NCI-H1417 (cell line): ENCODE results near the gene KIAA1549.
"Not testable (repeated sequence)": the region's sequence is repeated elsewhere in the genome, so short reads cannot be mapped to it uniquely, and the experiment has no call there.

Experiments used
- DNase-seq, 3 experiments: peaks; one replicate each; lab custom pipeline; 2025; lab: John Stamatoyannopoulos, UW

KIAA1549 gene

GRCh38 chr7:138944592-138944991 is 36.6 kb downstream of the KIAA1549 start:
- no peak for DNase-seq

GRCh38 chr7:138943061-138943460 is 38.1 kb downstream of the KIAA1549 start:
- DNase-seq, result no peak

GRCh38 chr7:138941545-138941944 is 39.6 kb downstream of the KIAA1549 start:
- peak; percentile 8 to 48 (median 10) for DNase-seq

- not testable (repeated sequence) for DNase-seq
These were observed 40.6 kb downstream of the KIAA1549 start for GRCh38 chr7:138940602-138941001.

- DNase-seq, result no peak
These were observed 43.7 kb downstream of the KIAA1549 start for GRCh38 chr7:138937484-138937883.

- peak in 2 of 3 experiments; percentile 40 to 52 for DNase-seq
These were observed 45.7 kb downstream of the KIAA1549 start for GRCh38 chr7:138935465-138936011.

GRCh38 chr7:138934861-138935260 is 46.3 kb downstream of the KIAA1549 start:
- DNase-seq, result no peak

GRCh38 chr7:138934367-138934766 is 46.8 kb downstream of the KIAA1549 start:
- DNase-seq, result no peak

- DNase-seq, result no peak
These were observed 48.3 kb downstream of the KIAA1549 start for GRCh38 chr7:138932870-138933269.

GRCh38 chr7:138932427-138932826 is 48.8 kb downstream of the KIAA1549 start:
- peak in 1 of 3 experiments; percentile 12 for DNase-seq

- no peak for DNase-seq
These were observed 51.2 kb downstream of the KIAA1549 start for GRCh38 chr7:138929969-138930368.

GRCh38 chr7:138926241-138926612 is 55.0 kb downstream of the KIAA1549 start:
- DNase-seq, result no peak

- DNase-seq, result peak in 2 of 3 experiments; percentile 25 to 35
These were observed 56.5 kb downstream of the KIAA1549 start for GRCh38 chr7:138924501-138925225.

- no peak for DNase-seq
These were observed 59.9 kb downstream of the KIAA1549 start for GRCh38 chr7:138921277-138921676.

GRCh38 chr7:138919911-138920310 is 61.3 kb downstream of the KIAA1549 start:
- no peak for DNase-seq

- DNase-seq, result no peak
These were observed 62.0 kb downstream of the KIAA1549 start for GRCh38 chr7:138919216-138919615.

- no peak for DNase-seq
These were observed 62.4 kb downstream of the KIAA1549 start for GRCh38 chr7:138918756-138919155.

GRCh38 chr7:138918176-138918575 is 63.0 kb downstream of the KIAA1549 start:
- DNase-seq, result no peak

GRCh38 chr7:138917771-138918170 is 63.4 kb downstream of the KIAA1549 start:
- DNase-seq, result peak in 1 of 3 experiments; percentile 4

- no peak for DNase-seq
These were observed 64.5 kb downstream of the KIAA1549 start for GRCh38 chr7:138916731-138917130.

GRCh38 chr7:138916275-138916674 is 64.9 kb downstream of the KIAA1549 start:
- DNase-seq, result no peak

- DNase-seq, result no peak
These were observed 67.4 kb downstream of the KIAA1549 start for GRCh38 chr7:138913783-138914182.

GRCh38 chr7:138911007-138911406 is 70.2 kb downstream of the KIAA1549 start:
- no peak for DNase-seq

GRCh38 chr7:138907850-138908249 is 73.3 kb downstream of the KIAA1549 start:
- DNase-seq, result no peak
